ENCODE results near the gene R3HDM1.

GRCh38 chr2:135732561-135732960 lies 201.3 kb downstream of the R3HDM1 start:
- TF ChIP-seq CTCF (conservative IDR thresholded peaks at IDR 0.05 in 1 of 2, IDR thresholded peaks at IDR 0.05 in 1 of 2; ENCODE audit: low read depth in 1 of 2, low read length in 2 of 2), result no peak
- TF ChIP-seq EZH2 (IDR thresholded peaks at IDR 0.05; ENCODE audit: low read length, missing control alignments), result no peak
